Measurements from ENCODE around the gene RNF26. TPM values are rescaled to one million over a fixed set of nuclear protein-coding genes. Genes with fewer than 3 reads are reported as not detected.
A peak's percentile ranks its signal among the peaks of the same experiment; 100 is the strongest.
"Not testable (repeated sequence)": the region's sequence is repeated elsewhere in the genome, so short reads cannot be mapped to it uniquely, and the experiment has no call there.

The RNF26 gene
- total RNA-seq, 1 donor from 2014 or later: 17.4 TPM

DNA sequence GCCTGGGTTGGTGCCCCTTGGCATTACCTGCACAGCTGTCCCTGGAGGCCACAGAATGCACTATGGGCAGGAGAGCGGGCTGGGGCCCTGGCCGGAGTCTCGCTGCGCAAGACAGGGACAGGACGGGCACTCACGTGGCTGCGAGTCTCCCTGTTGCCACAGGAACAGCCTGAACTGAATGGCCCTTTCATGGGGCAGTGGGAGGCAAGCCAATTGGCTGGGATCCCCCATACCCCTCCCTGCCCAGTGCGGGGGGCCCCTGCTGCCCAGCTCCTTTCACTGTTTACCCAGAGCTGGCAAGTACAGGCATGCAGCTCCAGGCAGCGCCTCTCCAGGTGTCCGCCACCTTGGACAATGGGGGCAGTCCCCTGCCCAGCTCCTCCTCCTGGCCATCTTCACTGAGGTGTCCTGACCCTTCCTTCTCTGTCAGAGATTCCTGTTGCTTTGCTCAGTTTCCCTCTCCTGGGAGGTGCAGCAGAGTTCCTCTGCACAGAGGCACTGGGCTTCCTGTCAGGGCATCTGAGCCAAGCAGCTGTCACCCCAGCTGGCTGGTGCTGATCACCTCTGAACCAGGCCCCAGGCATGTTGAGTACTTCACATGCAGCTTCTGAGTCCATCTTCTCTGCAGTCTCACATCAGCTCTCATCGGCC, 42.0 kb downstream of the RNF26 start:
- intact Hi-C loops (cut with DNase I): no loop called here
- ATAC-seq (peak; percentile 64), DNase-seq (ENCODE audit: low spot score) (peak; percentile 83)

DNA sequence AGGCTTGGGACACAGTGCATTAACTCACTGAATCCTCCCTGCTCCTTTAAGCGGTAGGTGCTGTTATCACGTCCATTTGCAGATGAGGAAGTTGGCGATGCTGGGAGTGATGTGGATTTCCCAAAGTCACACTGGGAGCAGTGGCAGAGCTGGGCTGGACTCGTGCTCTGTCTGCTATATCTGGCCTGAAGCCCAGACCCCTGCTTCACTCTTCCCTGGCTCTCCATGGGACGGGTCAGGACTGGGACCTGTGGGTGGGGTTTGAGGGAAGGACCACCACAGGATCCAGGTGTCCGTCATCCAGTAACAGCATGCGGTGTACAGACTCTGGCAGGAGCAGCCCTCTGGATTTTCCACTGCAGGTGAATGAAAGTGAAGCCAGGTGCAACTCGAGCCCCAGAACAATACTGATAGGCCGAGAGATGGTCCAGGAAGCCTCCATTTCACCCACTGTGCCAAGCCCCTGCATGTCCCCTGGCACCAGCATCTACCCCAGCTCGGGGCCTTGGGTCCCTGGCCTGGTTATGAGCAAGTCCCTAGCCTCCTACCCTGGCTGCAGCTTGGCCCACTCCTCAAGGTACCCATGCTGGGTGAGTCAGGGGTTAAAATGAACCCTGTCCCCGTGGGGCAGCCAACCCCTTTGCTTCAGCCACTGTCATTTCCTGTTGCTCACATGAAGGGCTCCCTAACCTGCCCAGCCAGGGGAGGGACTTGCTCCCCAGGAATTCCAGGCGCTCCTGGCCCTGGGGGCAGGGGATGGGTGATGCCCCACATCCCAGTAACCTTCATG, 43.0 kb downstream of the RNF26 start:
- peak; percentile 57 for DNase-seq (ENCODE audit: low spot score)
- ATAC-seq: no peak
- intact Hi-C loops (cut with DNase I): no loop called here

DNA sequence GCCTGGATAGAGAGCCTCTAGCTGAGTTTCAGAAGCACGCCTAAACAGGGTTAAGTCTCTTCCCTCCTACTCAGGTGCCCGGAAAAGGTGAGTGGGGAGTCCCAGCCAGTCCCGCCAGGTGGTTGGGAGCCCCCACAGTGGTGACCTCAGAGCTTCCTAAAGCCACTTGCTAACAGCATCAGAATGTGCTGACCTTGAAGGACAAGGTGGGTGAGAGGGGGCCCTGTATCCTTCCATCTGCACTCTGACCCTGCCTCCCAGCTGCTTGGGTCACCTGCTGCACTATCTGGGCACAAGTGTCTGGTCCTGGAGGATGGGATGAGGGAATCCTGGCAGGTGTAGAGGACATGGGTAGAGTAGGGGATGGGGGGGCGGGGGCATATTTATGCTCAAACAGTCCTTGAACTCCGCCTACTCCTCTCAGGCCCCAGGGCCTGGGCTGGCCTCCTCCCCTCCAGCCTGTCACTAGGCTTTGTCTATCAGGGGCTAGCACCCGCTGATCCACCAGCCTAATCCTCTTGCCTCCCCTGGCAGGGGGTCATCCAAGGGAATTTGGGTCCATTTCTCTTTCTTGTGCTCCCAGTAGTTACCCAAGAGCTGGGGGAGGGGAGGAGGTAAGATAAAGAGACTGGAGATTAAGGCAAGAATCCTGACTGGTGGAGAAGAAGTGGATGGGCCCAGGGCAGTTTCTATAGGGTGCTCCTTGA, 43.8 kb downstream of the RNF26 start:
- intact Hi-C loops (cut with DNase I): no loop called here
- DNase-seq (ENCODE audit: low spot score): no peak
- no peak for ATAC-seq

DNA sequence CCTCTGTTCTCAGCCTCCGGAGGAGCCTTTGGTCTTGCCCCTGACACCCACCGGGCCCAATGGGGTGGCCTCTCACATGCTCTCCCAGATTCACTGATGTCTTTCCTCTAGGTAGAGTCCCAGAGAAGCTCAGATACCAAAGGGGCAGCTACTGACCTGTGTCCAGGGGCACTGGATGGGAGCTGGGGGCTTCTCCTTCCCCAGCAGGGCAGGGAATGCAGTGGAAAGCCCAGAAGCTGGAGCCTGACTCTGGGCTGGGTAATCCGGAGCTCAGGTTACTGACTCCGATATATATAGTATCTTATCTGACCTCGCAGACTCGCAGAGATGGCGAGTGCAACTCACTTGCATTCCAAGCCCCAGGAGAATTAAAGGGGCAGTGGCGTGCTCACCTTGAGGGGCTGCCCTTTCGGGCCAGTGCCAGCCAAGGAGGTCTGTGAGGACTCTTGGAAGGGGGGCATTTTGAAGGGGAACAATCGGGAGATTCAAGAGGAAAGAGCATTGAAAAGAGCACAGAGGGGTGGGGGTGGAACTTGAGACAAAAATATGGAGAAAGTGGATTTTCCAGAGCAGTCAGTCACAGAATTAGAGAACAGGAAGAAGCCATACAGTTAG, 44.6 kb downstream of the RNF26 start:
- ATAC-seq: no peak

DNA sequence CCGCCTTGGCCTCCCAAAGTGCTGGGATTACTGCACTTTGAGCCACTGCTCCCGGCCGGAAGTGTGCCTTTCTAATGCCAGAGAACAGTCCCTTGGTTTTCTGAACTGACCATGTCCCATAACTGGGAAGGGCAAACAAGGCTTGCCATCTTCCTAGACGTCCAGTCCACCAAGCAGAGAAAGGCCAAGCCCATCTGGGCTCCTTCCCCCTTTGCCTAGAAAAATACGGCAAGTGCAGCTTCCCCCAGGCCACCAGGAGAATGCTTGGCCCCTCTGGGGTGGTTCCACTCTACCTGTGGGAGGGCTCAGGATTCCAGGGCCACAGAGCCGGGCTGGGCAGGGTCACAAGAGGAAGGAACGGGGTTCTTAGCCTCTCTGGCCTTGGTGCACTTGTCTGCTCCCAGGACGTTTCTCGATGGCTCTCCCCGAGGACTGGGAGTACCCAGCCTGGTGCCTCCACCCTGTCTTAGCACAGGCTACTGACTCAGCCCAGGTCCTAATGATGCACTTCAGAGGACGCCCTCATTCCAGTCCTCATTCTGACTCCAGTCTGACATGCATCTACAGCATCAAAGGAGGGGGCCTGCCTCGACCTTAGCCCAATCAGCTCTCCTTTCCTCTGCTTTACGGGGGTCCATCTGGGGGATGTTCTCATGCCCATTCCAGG, 46.0 kb downstream of the RNF26 start:
- intact Hi-C loops (cut with DNase I): no loop called here
- DNase-seq (ENCODE audit: low spot score): peak; percentile 58
- ATAC-seq: no peak

More for the DNA sequence above, 44.6 kb downstream of the RNF26 start:
- intact Hi-C loops (cut with DNase I): no loop called here
- DNase-seq (ENCODE audit: low spot score): no peak

- DNase-seq (ENCODE audit: low spot score) (no peak), ATAC-seq (peak; percentile 3)
- intact Hi-C loops (cut with DNase I): no loop called here
Measured at GRCh38 chr11:119380827-119381180, 46.5 kb downstream of the RNF26 start.

DNA sequence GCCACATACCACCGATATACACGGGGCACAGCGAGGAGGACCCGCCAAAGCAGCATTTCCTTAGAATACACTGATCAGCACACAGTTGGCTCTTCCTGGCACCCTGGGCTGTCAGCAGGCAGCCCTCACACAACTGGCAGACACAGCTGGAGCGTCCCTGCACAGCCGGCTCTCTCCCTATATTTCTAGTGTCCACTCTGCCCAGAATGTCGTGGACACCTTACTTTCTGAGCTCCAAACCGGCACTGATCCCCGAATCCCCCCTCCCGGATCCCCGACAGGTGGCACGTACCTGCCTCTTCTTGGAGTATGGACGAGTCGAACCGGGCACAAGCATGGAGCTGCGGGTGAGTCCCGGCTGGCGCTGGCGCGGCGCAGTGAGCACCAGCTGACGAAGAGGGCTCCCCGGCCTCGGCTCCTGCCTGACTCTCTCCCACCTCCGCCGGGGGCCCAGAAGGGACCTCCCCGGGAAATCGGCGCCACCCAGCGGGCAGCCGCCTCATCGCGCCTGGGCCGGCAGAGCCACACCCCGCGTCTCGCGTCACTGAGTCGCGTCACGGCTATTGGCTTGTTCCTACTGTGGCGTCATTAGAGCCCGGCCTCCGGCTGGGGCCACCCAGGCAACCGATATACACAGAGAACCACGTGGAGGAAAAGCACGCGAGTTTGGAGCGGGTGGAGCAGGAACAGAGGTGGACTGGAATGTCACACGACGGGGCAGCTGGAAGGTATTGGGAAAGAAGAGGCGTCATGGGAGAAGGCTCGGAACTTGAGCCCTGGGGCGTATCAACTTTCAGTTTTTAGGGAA, 47.1 kb downstream of the RNF26 start, which contains the start of gene USP2:
Gene USP2, minus strand, starts transcription at position 510 of the 808 bp plus-strand sequence. CDS start 8,210 bp downstream, outside the sequence.
- intact Hi-C loops (cut with DNase I): no loop called here
- ATAC-seq (peak; percentile 98), DNase-seq (ENCODE audit: low spot score) (peak; percentile 98)

DNA sequence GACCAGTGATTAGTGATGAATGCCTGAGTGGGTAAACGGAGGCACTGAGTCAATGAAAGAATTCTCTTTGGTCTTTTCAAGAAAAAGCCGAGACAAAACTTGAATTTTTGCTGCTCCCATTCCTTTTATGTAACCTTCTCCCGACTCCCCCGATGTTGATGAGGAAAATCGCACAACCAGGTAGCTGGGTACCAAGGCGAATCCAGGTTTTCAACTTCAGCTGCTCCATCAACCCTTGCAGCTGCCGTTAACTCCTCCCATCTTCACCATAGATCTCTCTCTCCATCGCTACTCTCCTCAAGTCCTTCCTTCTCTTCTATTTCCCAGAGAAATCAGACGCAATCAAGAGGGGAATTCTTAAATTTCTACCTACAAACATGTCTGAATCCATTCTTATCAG, 47.8 kb downstream of the RNF26 start:
- DNase-seq (ENCODE audit: low spot score) (no peak), ATAC-seq (no peak)
- intact Hi-C loops (cut with DNase I): no loop called here

- intact Hi-C loops (cut with DNase I); DNase-seq (ENCODE audit: low spot score); ATAC-seq: not testable (repeated sequence)
Measured at GRCh38 chr11:119382513-119382912, 48.2 kb downstream of the RNF26 start.

- intact Hi-C loops (cut with DNase I): no loop called here
- ATAC-seq (no peak), DNase-seq (ENCODE audit: low spot score) (no peak)
Measured at GRCh38 chr11:119384332-119384731, 50.0 kb downstream of the RNF26 start.

Small RNAs within 50 kb of the gene (microRNA-seq; reads per million reads assigned to microRNA genes)
- not detected for gene MIR6756

Other genes starting within 250 kb of the RNF26 start
- gene HMBS, start 249.6 kb upstream of the RNF26 start, total RNA-seq: 10.7 TPM
- 28.9 TPM for gene DPAGT1, start 232.7 kb upstream of the RNF26 start, total RNA-seq
- gene C2CD2L, start 227.2 kb upstream of the RNF26 start, total RNA-seq: 12.1 TPM
- gene HINFP, start 212.9 kb upstream of the RNF26 start, total RNA-seq: 30.4 TPM
- not detected for gene ABCG4, start 185.5 kb upstream of the RNF26 start, total RNA-seq
- gene NLRX1, start 165.8 kb upstream of the RNF26 start, total RNA-seq: 13.9 TPM
- 0.62 TPM for gene NHERF4, start 149.1 kb upstream of the RNF26 start, total RNA-seq
- gene CBL, start 128.2 kb upstream of the RNF26 start, total RNA-seq: 31.1 TPM
- gene MCAM, start 17.4 kb upstream of the RNF26 start, total RNA-seq: 146 TPM
- 27.7 TPM for gene C1QTNF5, start 6.4 kb downstream of the RNF26 start, total RNA-seq
- not detected for gene MFRP, start 12.2 kb downstream of the RNF26 start, total RNA-seq
- 13.7 TPM for gene USP2, start 47.2 kb downstream of the RNF26 start, total RNA-seq
- gene THY1, start 88.6 kb downstream of the RNF26 start, total RNA-seq: 3.8 TPM

Measured in sciatic nerve (tissue), 2 donors.